CD4-positive, alpha-beta T cell (primary cell): ENCODE data around the gene C10orf71. TPM values are rescaled to one million over a fixed set of nuclear protein-coding genes. Genes with fewer than 3 reads are reported as not detected.

Experiments used
- ATAC-seq: fragments of 200-7000 bp; cut with Tn5 transposase; one replicate; pipeline ENCODE4 v1.10.0; 2022; ENCODE audit warnings: mild to moderate bottlenecking; ENCODE audit not compliant: poor library complexity
- CTCF ChIA-PET: fragments of 350-600 bp; sonication (Branson Sonifier 250); formaldehyde crosslinking; loops from one replicate; lab custom pipeline; 2021; ENCODE audit warnings: antibody characterized with exemption, inconsistent platforms; lab: Charles Lee
- POLR2A ChIA-PET: fragments of 350-600 bp; sonication (Branson Sonifier 250); formaldehyde crosslinking; loops from one replicate; lab custom pipeline; 2021; ENCODE audit warnings: antibody characterized with exemption, inconsistent platforms; lab: Charles Lee
- DNase-seq, 14 experiments: peaks; one replicate each; pipeline ENCODE4 v3.0.0-alpha.2; 2013 to 2020; ENCODE audit warnings: mixed read lengths in 2 of 14
- H3K27ac ChIP-seq, 2 donors: one replicate each; pipeline versions ENCODE4 v1.5.1 to v1.7.0; 2013; ENCODE audit warnings: low read length in 2 of 2, low read depth in 1 of 2, mild to moderate bottlenecking in 1 of 2
- H3K27me3 ChIP-seq, 2 experiments: 1 replicate in 1 of 2; 2 replicates in 1 of 2; pipeline versions ENCODE4 v1.6.1 to v1.7.0; 2013; ENCODE audit warnings: low read length in 2 of 2, control low read depth in 1 of 2, mild to moderate bottlenecking in 1 of 2, moderate library complexity in 1 of 2; ENCODE audit not compliant: insufficient read depth in 2 of 2, control insufficient read depth in 1 of 2
- H3K36me3 ChIP-seq: one replicate; pipeline ENCODE4 v1.6.1; 2013; ENCODE audit warnings: low read length, control low read depth; ENCODE audit not compliant: insufficient read depth
- H3K4me1 ChIP-seq: one replicate; pipeline ENCODE4 v1.6.1; 2013; ENCODE audit warnings: low read length, control low read depth; ENCODE audit not compliant: insufficient read depth
- H3K4me3 ChIP-seq: one replicate; pipeline ENCODE4 v1.5.1; 2013; ENCODE audit warnings: mild to moderate bottlenecking, low read length, moderate library complexity
- H3K9me3 ChIP-seq, 2 experiments: 1 replicate in 1 of 2; 2 replicates in 1 of 2; pipeline versions ENCODE4 v1.6.1 to v1.7.0; 2013; ENCODE audit warnings: low read length in 2 of 2, mild to moderate bottlenecking in 2 of 2, control low read depth in 1 of 2, moderate library complexity in 1 of 2; ENCODE audit not compliant: control insufficient read depth in 1 of 2, insufficient read depth in 1 of 2
- H3K27ac Mint-ChIP-seq: one replicate; pipeline ENCODE4 v1.8.0; 2020; ENCODE audit warnings: mixed read lengths
- H3K27me3 Mint-ChIP-seq: one replicate; pipeline ENCODE4 v1.8.0; 2021; ENCODE audit warnings: mixed read lengths
- H3K36me3 Mint-ChIP-seq: one replicate; pipeline ENCODE4 v1.8.0; 2021; ENCODE audit warnings: low read depth, mixed read lengths
- H3K4me1 Mint-ChIP-seq: one replicate; pipeline ENCODE4 v1.8.0; 2021; ENCODE audit warnings: low read depth, mixed read lengths
- H3K4me3 Mint-ChIP-seq: one replicate; pipeline ENCODE4 v1.8.0; 2020; ENCODE audit warnings: mild to moderate bottlenecking, mixed read lengths
- H3K9me3 Mint-ChIP-seq: one replicate; pipeline ENCODE4 v1.8.0; 2020; ENCODE audit warnings: mixed read lengths
- intact Hi-C, 2 experiments: fragments of 100-400 bp; cut with DNase I in 1 of 2; cut with micrococcal nuclease in 1 of 2; formaldehyde crosslinking; loops; one replicate each; pipeline versions ENCODE4 v1.15.1 to v1.9.0; 2023 to 2025; cut with DNase I, micrococcal nuclease
- total RNA-seq, 174 experiments: library from RNA in 2 of 174; stranded (reverse) in 2 of 174; gene quantifications; one replicate each; pipeline ENCODE4 v1.2.3 and lab custom pipeline; 2021 to 2026
- TF ChIP-seq, protein P1 (sequence below): fragments of 200-600 bp; IDR thresholded peaks from one replicate; pipeline ENCODE4 v1.8.0; 2022; ENCODE audit warnings: antibody characterized with exemption, mild to moderate bottlenecking

C10orf71 gene
- total RNA-seq, 2 experiments from 2014 or later = not detected

DNA sequence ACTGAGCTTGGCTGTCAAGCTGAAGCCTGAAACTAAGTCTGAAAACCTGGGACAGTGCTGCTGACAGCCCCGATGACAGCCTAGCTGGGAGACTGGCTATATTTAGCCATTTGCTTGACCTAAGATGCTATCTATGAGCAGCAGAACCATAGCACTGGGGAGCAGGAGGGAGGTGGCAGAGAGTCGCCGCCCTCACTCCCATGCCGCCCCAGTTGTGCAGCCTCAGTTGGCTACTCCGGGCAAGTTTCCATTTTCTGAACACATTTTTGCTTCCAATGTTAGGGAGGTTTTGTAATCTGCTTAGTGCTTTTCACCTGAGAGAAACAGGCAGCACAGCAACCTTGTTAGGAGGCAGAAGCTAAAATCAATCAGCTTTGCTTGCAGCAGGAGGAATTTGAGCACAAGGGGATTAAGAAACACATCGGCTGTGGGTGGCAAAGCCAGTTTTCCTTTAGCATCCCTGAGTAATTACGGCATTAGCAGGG lies 20.4 kb upstream of the C10orf71 start:
- Mint-ChIP-seq H3K27me3 (no peaks in the 10 kb centered on the region), H3K27ac (no peak overlapping the region), H3K9me3 (no peaks in the 10 kb centered on the region), H3K4me3 (no peak overlapping the region), H3K4me1 (no peaks in the 10 kb centered on the region), H3K36me3 (no peaks in the 10 kb centered on the region)
- TF ChIP-seq, protein P1, sequence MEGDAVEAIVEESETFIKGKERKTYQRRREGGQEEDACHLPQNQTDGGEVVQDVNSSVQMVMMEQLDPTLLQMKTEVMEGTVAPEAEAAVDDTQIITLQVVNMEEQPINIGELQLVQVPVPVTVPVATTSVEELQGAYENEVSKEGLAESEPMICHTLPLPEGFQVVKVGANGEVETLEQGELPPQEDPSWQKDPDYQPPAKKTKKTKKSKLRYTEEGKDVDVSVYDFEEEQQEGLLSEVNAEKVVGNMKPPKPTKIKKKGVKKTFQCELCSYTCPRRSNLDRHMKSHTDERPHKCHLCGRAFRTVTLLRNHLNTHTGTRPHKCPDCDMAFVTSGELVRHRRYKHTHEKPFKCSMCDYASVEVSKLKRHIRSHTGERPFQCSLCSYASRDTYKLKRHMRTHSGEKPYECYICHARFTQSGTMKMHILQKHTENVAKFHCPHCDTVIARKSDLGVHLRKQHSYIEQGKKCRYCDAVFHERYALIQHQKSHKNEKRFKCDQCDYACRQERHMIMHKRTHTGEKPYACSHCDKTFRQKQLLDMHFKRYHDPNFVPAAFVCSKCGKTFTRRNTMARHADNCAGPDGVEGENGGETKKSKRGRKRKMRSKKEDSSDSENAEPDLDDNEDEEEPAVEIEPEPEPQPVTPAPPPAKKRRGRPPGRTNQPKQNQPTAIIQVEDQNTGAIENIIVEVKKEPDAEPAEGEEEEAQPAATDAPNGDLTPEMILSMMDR = no peak
- no peaks in the 10 kb centered on the region for H3K36me3 ChIP-seq
- DNase-seq (no peak), ATAC-seq (no peak)
- H3K27me3 ChIP-seq = peaks cover 0 to 4% of the 10 kb centered on the region in 2 experiments
- H3K4me3 ChIP-seq = no peak overlapping the region
- intact Hi-C loops = no loop called here
- no peaks in the 10 kb centered on the region for H3K4me1 ChIP-seq
- H3K9me3 ChIP-seq = no peaks in the 10 kb centered on the region
- ChIA-PET POLR2A (no interaction called here), CTCF (no interaction called here)
- no peak overlapping the region for H3K27ac ChIP-seq

DNA sequence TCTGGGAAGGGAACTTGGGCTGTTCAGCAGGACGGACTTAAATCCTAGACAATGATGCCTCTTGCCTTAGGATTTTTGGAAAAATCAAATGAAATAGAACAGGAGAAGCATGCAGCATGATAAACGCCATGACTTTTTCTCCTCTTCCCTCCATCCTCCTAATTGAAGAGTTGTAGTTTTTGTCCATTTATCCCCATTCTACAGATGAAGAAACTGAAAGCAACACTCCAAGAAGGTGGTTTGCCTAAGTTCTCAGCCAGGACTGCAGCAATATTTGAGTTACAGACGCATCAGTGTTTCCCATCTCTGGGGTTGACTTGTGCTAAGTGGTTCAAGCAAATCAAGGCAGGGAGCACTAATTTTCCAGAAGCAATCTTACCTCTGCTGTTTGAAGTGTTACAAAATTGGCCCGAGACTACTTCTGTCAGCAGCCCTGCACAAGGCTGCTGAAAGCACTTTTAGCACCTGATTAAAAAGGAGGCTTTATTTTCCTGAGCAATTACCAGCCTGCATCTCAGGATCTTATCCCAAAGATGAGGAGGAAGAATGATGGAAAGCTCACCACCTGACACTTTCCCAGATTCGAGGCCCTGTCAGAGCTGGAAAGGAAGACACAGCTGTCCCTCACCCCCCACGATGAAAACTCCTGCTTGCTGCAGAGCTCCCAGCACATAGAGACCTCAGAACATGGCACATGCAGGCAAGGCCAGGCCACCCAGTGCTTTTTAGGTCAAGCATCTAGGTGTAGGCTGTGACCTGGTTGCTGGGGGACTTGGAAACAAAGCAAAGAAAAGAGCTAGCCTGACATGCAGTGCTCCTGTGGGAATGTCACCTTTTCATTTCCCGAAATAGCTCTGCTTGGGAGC lies 19.7 kb upstream of the C10orf71 start:
- Mint-ChIP-seq H3K27ac (no peak overlapping the region), H3K4me3 (no peak overlapping the region), H3K4me1 (no peaks in the 10 kb centered on the region), H3K27me3 (no peaks in the 10 kb centered on the region), H3K9me3 (no peaks in the 10 kb centered on the region), H3K36me3 (no peaks in the 10 kb centered on the region)
- TF ChIP-seq, protein P1 = no peak
- ChIA-PET CTCF (no interaction called here), POLR2A (no interaction called here)
- Histone ChIP-seq H3K36me3 (no peaks in the 10 kb centered on the region), H3K27me3 (peaks cover 0 to 4% of the 10 kb centered on the region in 2 experiments), H3K4me1 (no peaks in the 10 kb centered on the region), H3K9me3 (no peaks in the 10 kb centered on the region), H3K27ac (no peak overlapping the region), H3K4me3 (no peak overlapping the region)
- no peak for ATAC-seq
- no peak for DNase-seq
- intact Hi-C loops = no loop called here

DNA sequence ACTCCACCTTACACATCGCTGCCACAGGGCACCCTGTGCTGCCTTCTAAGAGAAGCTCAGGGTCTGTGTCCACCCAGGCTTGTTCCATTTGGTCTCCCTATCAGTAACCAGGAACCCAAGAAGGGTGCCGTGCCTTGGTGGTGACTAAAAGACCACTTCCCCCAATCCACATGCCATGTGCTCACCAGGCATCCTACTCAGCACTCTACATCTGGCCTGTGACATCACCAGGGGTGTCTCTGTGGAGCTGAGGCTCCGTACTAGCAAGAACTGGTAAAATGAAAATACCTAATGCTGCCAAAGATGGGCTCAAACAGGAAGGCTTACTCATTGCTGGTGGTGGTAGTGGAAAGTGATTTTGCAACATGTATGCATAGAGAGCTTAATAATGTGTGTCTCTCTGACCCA lies 19.0 kb upstream of the C10orf71 start:
- Histone ChIP-seq H3K4me3 (no peak overlapping the region), H3K27me3 (peaks cover 0 to 4% of the 10 kb centered on the region in 2 experiments), H3K9me3 (no peaks in the 10 kb centered on the region), H3K27ac (no peak overlapping the region), H3K36me3 (no peaks in the 10 kb centered on the region), H3K4me1 (no peaks in the 10 kb centered on the region)
- H3K27me3 Mint-ChIP-seq = no peaks in the 10 kb centered on the region
- no peaks in the 10 kb centered on the region for H3K36me3 Mint-ChIP-seq
- H3K4me3 Mint-ChIP-seq = no peak overlapping the region
- ATAC-seq = no peak
- intact Hi-C loops = no loop called here
- CTCF ChIA-PET = no interaction called here
- H3K4me1 Mint-ChIP-seq = no peaks in the 10 kb centered on the region
- H3K9me3 Mint-ChIP-seq = no peaks in the 10 kb centered on the region
- POLR2A ChIA-PET = no interaction called here
- DNase-seq = peak in 3 of 14 experiments; percentile 19 to 70 (median 56)
- TF ChIP-seq, protein P1 = no peak
- H3K27ac Mint-ChIP-seq = no peak overlapping the region
